Fibroblast of villous mesenchyme (primary cell): Measurements from ENCODE around the gene HOXA2. TPM values are rescaled to one million over a fixed set of nuclear protein-coding genes. Genes with fewer than 3 reads are reported as not detected.

Source experiments
- DNase-seq: peaks from one replicate; pipeline ENCODE4 v3.0.0-alpha.2; 2010; ENCODE audit warnings: low read depth
- H3K4me3 ChIP-seq: 2 replicates; pipeline ENCODE4 v1.5.1; 2011; ENCODE audit warnings: low read depth, mild to moderate bottlenecking, low read length
- total RNA-seq: library from RNA; depleted of rRNA; stranded (reverse); fragments of >200 nt; gene quantifications from 2 replicates; pipeline ENCODE4 v1.2.3, GENCODE V29; 2012
- TF ChIP-seq, protein P1 (sequence below): IDR thresholded peaks from 2 replicates; pipeline ENCODE4 v1.5.1; 2012; ENCODE audit warnings: low read depth, mild to moderate bottlenecking, low read length; ENCODE audit not compliant: insufficient read depth

HOXA2 gene
- total RNA-seq, 1 donor = 0.86 TPM

DNA sequence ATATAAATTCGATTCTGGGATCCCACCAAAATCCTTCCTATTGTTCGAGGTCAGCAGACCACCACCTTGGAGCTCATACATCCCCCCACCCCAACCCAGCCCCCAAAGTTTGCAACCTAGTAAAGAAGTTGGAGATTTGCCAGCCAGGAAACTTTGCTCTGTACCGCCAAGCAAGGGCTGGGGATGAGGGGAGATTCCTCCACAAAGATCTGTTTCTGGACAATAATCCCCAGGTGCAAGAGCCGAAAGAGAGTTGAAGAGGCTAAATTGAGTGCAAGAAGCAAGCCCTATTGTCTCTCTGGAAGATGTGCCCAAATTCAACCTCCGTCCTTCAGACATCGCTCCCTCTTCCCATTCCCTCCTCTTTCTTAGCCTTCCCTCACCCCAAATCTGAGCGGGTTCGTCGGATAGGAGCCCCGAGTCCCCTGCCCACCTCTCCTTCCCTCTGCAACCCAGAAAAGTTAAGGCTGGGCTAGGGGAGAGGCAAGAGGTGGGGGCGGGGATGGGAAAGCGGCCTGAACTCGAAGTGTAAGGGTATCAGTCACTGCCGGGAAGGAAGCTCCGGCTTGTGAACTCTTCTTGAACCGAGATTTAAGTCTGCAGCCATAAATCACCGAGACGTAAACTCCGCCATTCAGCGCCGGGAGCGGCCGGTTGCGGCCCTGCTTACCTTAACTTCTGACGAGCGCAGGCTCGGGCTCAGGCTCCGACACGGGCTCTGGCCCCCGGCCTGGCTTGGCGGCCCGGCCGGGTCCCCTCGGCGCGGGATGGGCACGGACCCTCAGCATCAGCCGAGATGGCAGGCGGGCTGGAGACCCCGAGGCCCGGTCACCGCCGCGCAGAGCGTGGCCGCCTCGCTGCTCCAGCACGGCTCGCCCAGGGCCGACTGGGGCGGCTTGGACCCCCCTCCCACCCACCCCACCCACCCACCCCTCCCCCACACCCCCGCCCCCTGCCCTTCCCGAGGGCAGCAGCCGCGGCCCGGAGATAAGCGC is 10.8 kb upstream of the HOXA2 start:
- peak overlapping the region; percentile 38 for H3K4me3 ChIP-seq
- peak; percentile 86 for DNase-seq
- TF ChIP-seq, protein P1, sequence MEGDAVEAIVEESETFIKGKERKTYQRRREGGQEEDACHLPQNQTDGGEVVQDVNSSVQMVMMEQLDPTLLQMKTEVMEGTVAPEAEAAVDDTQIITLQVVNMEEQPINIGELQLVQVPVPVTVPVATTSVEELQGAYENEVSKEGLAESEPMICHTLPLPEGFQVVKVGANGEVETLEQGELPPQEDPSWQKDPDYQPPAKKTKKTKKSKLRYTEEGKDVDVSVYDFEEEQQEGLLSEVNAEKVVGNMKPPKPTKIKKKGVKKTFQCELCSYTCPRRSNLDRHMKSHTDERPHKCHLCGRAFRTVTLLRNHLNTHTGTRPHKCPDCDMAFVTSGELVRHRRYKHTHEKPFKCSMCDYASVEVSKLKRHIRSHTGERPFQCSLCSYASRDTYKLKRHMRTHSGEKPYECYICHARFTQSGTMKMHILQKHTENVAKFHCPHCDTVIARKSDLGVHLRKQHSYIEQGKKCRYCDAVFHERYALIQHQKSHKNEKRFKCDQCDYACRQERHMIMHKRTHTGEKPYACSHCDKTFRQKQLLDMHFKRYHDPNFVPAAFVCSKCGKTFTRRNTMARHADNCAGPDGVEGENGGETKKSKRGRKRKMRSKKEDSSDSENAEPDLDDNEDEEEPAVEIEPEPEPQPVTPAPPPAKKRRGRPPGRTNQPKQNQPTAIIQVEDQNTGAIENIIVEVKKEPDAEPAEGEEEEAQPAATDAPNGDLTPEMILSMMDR = no peak

DNA sequence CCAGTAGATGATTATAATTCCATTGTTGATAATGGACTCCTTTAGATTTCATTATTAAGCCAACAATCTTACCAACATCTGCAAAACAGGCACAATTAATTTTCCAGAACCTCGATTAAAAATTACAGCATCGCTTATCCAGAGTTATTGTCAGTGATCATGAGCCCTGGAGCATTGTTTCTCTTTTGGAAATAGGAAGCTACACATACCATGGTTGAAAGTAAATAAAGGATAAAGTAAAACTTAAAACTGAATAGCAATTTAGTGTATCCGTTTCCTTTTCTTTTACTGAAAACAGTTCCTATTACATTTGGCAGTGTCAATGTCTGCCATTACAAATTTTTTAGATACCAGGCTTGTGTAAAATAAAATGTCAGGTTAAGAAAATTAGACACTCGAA is 9.9 kb upstream of the HOXA2 start:
- no peak overlapping the region for H3K4me3 ChIP-seq
- TF ChIP-seq, protein P1 = no peak
- DNase-seq = no peak

DNA sequence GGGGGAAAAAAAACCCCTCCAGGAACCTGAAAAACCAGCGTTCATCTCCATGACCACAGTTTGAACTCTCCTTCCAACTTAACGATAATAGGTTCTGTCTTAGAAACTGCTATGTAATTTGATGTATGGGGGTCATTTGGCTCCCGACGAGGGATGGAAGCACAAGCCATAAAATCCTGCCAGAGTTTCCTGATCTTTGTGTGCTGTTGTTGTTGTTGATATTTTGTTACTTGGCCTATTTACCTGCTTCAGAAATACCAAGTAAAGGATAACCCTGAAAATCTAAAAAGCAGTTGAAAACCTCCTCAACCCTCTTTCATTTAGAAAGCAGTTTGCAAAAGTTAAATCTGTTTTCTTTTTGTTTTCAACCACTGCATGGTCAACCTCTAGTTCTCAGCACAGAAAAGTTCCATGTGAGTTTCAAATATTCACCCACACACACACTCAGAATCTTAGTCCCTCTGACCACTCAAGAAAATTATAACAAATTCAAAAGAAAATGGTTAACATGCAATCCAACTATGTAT is 9.3 kb upstream of the HOXA2 start:
- no peak for DNase-seq
- no peak overlapping the region for H3K4me3 ChIP-seq
- TF ChIP-seq, protein P1 = no peak

GRCh38 chr7:27111042-27111750 is 8.7 kb upstream of the HOXA2 start:
- TF ChIP-seq, protein P1 = no peak
- DNase-seq = peak; percentile 65
- H3K4me3 ChIP-seq = no peak overlapping the region

DNA sequence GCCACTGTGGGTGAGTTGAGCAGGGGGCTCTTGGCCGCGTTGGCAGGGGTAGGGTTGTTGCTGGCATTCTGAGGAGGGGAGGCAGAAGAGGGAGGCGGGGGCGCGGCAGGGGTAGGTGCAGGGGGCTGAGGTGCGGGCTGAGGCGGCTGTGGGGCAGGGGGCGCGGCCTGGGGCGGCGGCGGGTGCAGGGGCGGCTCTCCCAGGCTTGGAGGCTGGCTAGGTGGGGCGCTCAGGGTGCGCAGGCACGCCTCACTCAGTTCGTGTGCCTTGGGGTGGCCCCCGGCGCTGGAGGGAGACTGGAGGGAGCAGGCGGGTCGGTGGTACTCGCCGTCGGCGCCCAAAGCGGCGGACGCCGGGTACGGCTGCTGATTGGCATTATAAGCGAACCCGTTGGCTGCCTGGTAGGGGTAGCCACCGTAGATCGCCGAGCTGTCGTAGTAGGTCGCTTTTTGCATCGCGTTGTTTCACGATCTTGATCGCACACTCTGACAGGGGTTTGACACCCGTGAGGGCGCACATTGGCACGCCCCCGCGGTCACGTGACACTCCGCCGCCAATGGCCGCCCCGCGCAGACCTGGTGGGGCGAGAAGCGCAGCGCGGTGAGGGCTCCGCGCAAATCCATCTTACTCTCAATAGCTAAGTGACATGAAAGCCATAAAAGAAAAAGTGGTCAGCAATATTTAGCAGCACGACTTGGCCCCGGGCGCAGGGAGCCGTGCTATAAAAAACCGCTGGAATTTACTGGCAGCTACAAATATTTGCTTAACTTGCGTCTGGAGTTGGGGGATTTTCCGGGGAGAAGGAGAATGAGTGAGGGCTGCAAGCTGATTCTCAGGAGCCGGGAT is 7.9 kb upstream of the HOXA2 start:
- no peak overlapping the region for H3K4me3 ChIP-seq
- TF ChIP-seq, protein P1 = no peak
- peak; percentile 87 for DNase-seq

GRCh38 chr7:27109466-27110185 is 7.1 kb upstream of the HOXA2 start:
- TF ChIP-seq, protein P1 = no peak
- no peak overlapping the region for H3K4me3 ChIP-seq
- DNase-seq = no peak
